Activated CD4-positive, alpha-beta T cell treated with anti-CD3 and anti-CD28 coated beads, Interleukin-2, amount 50 U/mL, for 16 hours (primary cell): ENCODE measurements around the gene UPF1.
A peak's percentile ranks its signal among the peaks of the same experiment; 100 is the strongest.
"Not testable (repeated sequence)": the region's sequence is repeated elsewhere in the genome, so short reads cannot be mapped to it uniquely, and the experiment has no call there.

ENCODE experiments used
- DNase-seq: peaks from one replicate; pipeline ENCODE4 v3.0.0-alpha.2; 2020

The UPF1 gene

DNA sequence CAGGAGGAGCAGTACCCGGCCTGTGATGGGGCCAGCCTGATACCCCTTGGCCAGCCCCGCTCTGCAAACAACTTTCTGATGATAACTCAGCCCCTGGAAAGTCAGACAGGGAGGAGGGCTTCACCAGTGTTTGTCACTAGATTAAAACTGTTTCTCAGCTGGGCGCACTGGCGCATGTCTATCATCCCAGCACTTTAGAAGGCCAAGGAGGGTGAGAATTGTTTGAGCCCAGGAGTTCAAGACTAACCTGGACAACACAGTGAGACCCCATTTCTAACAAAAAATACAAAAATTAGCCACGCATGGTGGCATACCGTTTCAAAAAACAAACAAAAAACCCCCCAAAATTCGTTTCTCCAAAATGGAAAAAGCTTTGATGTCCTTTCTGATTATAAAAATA lies 69.7 kb downstream of the UPF1 start:
- no peak for DNase-seq

DNA sequence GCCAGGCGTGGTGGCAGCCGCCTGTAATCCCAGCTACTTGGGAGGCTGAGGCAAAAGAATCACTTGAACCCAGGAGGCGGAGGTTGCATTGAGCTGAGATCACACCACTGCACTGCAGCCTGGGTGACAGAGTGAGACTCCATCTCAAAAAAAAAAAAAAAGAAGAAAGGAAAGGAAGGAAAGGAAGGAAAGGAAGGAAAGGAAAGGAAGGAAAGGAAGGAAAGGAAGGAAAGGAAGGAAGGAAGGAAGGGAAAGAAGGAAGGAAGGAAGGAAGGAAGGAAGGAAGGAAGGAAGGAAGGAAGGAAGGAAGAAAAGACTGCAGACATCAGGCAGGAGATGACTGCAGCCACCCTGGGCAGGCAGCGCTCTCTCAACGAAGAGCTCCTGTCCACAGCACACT lies 70.8 kb downstream of the UPF1 start:
- not testable (repeated sequence) for DNase-seq

DNA sequence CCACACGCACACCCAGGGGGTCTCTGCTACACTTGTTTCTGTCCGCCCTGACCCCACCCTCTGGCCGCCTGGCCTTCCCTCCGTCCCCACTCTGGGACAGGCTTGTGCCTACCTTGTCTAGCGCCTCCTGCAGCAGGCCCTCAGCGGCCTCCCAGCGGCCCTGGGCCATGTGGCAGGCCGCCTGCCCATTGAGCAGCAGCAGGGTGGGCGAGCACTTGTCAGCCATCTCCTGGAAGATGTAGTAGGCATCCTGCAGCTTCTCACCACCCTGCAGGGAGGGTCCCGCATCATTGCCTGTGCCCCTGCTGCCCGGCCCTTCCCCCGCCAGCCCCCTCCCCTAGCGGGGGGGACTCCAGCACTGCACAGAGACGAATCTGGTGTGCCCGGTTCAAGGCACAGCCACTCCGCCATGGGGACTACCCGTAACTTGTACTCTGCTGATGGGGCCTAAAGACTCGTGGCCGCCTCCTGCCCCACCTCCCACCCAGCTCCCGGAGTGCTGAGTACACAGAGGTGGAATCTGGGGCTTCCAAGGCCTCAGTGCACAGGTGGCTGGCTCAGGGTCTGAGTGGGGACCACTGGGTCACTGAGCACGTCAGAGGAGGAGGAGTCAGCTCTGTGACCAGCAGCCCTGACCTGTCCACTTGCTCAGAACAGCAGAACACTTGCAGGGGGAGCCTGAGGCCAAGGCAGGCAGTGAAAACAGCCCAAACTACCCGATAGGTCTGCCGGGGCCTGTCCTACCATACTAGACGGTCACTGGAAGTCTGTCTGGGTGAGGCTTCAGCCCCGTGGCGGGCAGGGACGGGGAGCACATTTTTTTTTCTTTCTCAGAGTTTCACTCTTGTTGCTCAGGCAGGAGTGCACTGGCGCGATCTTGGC lies 71.6 kb downstream of the UPF1 start:
- DNase-seq, result no peak

DNA sequence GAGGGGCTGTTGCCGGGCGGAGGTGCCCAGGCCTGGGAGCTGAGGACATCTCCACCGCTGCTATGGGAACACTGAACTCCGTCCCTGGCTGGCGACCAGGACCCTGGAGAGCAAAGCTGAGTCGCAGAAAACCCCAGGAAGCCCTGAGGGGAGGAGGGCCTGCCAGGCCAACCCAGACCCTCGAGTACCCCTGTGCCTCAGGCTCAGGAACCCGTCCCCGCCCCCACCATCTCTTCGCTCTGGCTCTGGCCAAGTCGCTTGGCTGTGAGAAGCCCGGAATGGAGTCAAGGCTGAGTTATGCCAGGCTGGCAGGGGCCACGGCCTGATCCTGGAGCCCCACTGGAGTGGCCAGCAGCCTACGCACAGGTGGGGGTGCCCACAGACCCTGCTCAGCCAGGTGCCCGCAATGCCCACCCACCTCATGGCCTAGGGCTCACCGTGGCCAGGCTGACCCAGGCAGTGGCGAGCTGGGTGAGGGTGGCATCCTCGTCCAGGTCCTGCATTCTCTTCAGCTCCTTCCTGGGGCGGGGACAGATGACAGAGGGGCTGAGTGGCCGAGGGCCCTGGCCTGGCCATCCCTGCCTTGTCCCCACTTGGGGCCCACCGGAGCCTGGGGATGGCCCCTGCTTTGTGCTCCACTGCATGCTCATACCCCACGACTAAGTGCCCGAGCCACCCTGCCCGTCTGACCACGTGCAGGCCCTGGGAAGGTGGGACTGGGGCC lies 72.7 kb downstream of the UPF1 start:
- no peak for DNase-seq

DNA sequence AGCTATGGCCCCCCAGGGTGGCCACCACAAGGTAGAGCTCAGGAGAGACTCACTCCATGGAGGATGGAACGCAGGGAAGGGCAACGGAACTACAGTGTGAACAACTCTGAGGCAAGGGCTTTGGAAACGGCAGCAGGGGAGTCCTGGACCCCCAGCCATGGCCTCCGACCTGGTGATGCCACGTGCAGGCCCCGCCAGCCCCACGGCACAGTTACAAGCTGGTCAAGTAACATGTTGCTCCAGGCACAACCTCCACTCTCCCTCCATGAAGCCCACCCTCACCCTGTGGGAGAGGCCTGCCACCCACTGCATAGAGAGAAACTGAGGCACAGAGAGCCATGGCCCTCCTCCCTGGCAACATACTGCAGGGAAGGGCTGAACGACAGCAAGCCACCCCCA lies 73.3 kb downstream of the UPF1 start:
- DNase-seq, result no peak

DNA sequence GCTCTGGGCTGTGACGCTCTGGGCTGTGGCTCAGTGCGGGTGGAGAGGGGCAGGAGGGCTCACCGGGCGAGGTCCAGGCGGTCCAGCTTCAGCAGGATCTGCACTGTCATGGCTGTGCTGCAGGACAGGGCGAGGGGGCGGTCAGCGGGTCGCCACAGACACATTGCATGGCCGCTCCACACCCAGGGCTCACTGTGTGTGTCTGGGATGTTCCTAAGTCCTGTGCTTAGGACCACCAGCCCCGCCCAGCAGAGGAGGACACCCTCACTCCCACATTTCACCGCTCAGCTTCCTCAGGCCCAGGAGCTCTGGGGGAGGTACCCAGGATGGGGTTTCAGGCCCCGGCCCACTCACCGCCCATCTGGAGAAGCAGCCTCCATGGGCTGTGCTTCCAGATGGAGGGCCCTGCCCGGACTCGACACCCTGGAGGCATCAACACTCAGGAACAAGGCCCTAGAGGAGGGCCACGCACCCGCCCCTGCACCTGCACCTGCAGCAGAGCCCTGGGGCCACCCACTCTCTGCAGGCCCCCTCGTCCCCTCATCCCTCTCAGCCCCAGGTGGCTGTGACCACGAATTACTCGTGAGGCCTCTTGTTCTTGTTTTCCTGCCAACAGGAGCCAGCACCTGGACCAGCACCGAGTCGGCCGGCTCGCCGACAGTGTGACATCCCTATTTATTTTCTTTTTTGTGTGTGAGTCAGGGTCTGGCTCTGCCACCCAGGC lies 73.9 kb downstream of the UPF1 start:
- DNase-seq, result no peak

DNA sequence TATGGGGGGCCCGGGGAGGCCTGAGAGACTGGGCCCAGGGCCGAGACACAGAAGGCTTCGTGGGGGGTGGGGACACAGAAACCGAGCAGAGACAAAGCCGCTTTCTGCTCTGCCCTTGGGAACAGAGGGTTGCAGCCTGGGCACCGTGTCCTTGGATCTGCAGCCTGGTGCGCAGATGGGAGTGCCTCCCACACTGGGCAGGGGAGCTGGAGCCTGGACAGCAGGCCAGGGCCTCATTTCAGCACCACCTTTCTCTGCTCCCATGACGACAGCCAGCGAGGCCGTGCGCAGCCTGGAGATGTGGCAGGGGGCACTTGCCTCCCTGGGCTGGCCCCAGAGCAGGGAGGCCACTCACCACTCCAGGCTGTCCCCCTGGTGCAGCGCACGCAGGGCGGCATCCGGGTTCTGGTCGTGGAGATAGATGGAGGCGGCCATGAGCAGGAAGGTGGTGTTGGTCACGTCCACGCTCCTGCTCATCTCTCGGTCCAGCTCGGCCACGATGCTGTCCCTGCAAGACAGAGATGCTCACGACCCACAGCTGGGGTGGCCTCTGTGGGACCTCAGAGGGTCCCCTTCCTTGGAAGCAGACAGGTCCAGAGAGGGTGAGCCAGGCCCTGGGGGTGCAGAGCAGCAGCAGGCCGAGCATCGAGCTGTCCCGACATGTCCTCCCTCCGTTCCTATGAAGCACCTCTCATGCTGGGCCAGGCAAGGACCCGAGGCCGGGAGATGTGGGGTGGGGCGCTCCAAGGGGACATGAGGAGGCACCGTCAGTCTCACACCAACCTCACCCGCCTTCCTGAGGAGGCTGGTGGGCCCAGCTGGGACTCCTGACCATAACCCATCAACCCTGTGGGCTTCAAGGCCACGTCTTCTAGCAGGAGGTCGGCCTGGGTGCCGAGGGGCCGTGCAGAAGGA lies 75.1 kb downstream of the UPF1 start:
- no peak for DNase-seq

DNA sequence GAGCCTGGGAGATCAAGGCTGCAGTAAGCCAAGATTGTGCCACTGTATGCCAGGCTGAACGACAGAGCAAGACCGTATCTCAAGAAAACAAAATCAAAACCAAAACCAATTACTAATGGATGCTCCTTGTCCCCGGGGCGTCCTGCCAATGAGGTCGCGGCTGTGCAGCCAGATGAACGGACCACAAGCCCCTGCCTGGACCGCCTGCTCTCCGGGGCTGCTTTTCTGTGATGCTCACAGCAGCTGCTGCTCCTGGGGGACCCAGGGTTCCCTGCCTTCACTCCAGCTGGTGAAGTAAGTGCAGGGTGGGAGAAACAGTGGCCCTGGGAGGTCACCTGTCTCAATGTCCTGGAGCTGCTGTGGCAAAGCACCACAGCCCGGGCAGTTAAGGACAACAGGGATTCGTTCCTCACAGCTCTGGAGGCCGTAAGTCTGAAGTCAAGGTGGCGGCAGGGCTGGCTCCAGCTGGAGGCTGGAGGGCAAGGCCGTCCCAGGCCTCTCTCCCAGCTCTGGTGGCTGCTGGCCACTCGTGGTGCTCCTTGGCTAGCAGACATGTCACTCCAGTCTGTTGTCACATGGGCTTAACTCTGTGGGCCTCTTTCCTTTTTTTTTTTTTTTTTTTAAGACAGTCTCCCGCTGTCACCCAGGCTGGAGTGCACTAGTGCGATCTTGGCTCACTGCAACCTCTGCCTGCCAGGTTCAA lies 77.3 kb downstream of the UPF1 start:
- DNase-seq, result no peak

DNA sequence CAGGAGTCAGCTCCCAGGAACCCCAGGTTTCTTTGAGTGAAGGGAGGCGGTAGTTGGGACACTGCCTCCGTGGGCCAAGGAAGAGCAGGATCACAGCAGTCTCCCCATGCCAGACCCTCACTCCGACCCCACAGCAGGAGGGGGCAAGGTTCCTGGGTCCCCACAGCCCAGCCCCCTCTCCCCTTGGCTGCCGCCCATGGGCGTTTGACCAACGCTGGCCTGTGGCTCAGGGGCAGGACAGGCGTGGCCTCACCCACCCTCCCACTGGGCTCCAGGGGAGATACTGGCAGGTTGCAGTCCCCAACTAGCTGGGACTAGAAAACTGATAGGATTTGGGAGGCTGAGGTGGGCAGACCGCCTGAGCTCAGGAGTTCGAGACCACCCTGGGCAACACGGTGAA lies 78.3 kb downstream of the UPF1 start:
- no peak for DNase-seq

DNA sequence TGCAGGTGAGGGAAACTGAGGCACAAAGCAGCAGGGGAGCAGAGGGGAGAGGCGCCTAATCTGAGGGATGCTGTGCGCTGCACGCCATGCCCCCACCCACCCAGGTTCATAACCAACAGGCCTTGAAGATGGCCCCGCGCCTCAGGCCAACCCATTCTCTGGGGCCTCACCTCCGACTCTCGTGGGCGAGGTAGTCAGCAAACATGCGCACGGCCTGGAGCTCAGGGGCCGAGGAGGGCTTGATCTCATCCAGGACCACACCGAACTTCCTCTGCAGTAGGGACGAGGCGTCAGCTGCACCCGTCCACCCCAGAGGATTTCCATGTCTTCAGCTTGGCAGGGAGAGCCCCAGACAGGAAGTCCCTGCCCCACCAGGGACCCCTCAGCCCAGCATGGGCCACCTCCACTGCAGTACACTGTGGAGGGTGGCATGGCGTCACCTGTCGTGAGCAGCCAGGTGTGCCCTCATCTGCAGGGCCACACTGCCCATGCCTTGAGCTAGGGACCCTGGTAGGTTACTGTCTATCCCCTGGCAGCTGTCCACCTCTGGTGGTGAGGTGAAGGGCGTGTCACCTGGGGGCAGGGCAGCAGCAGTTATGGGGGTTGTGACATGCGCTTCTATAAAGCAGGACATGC lies 79.2 kb downstream of the UPF1 start:
- no peak for DNase-seq

DNA sequence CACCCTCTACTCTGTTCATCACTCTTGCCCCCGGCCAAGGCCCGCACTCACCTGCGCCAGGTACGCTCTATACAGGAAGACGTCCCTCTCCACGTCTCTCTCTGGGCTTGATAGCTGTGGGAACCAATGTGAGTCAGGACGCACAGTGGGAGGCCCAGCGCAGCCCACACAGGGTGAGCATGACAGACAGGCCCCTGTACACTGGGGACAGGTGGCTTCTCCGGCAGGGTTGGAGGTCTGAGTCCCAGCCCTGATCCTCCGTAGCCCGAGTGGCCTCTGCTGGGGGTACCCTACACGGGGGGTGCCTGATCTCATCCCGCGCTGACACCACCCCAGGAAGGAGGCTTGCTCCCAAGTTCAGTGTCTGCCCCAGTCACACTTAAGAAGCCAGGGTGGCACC lies 81.2 kb downstream of the UPF1 start:
- DNase-seq, result no peak

DNA sequence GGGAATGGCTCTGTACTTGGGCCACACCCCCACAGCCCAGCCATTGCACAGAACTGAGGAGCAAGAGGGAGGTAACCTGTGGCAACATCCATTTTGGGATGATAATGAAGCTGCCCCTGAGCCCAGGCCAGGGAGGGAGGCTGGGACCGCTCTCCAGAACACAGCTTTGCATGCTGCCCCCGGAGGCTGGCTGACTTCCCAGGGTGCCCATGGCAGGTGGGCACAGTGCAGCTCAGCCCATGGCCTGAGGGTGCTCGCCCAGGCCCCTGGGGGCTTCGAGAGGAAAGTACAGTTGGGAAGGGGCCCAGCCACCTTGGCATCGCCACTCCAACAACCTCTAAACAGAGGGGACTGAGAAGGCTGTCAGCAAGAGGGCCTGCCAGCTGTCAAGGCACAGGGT lies 81.7 kb downstream of the UPF1 start:
- no peak for DNase-seq

DNA sequence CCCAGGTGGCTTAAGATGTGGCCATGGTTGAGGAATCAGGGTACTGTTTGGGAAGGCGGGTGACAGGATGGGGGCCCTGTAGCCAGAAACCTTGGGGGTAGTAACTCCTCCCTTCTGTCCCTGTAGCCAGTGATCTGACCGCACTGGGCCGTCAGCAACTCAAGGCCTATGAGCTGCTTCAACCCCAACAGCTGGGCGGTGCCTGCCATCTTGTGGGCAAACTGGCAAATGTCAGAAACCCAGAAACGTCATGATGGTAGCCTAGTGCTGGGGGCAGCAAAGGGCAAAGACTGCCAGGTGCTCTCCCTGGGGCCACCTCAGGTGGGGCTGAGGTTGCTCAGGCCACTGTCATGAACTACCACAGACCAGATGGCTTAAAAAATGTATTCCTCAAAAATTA lies 83.9 kb downstream of the UPF1 start:
- DNase-seq, result peak; percentile 46

DNA sequence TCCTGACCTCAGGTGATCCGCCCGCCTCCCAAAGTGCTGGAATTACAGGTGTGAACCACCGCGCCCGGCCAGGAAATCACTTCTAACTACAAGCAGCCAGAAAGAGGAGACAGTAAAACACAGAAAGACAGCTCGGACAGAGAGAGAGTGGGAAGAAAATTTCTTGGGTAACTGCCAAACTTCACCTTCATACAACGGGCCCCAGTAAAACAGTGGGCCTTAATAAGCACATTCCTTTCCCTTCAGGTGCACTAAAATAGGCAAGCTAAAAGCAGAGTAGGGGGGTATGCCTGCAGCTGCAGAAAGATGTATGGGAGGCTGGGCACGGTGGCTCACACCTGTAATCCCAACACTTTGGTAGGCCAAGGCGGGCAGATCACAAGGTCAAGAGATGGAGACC lies 85.8 kb downstream of the UPF1 start:
- not testable (repeated sequence) for DNase-seq
